Lower leg skin (tissue), 4 donors: ENCODE data around the gene CRYBG2. TPM values are rescaled to one million over a fixed set of nuclear protein-coding genes. Genes with fewer than 3 reads are reported as not detected.

Experiments
- DNase-seq, 2 donors: peaks; one replicate each; pipeline ENCODE4 v3.0.0-alpha.2; 2019; ENCODE audit warnings: low spot score in 2 of 2
- H3K4me3 ChIP-seq: fragments of 200-600 bp; sonication (generic); 2 replicates; pipeline ENCODE4 v1.5.1; 2017; ENCODE audit warnings: mild to moderate bottlenecking, low read depth; ENCODE audit not compliant: poor library complexity, severe bottlenecking
- POLR2A ChIP-seq, 2 donors: fragments of 450-650 bp; IDR thresholded peaks; one replicate each; pipeline ENCODE4 v1.6.1; 2016 to 2017; ENCODE audit warnings: antibody characterized with exemption in 2 of 2, mild to moderate bottlenecking in 1 of 2, moderate library complexity in 1 of 2
- WGBS, 2 donors: methylation state at CpG; one replicate each; pipeline ENCODE4 v1.1.5; 2018; 5-methylcytosine and 5-hydroxymethylcytosine counted together
- intact Hi-C: fragments of 100-400 bp; cut with DNase I; formaldehyde crosslinking; loops from one replicate; pipeline ENCODE4 v1.15.0; 2023; ENCODE audit warnings: low total_unique reads
- total RNA-seq, 4 donors: library from RNA; depleted of rRNA; stranded (reverse); fragments of >200 nt; gene quantifications; one replicate each; pipeline ENCODE4 v1.1.0, GENCODE V29; 2016
- TF ChIP-seq, protein P1 (sequence below), 3 donors: fragments of 450-650 bp; IDR thresholded peaks; one replicate each; pipeline ENCODE4 v1.5.1; 2016; ENCODE audit warnings: antibody characterized with exemption in 3 of 3, mild to moderate bottlenecking in 3 of 3, moderate library complexity in 2 of 3

Gene CRYBG2
- total RNA-seq, 4 donors from 2014 or later, result 52.3 to 104 (median 56.9) TPM

- intact Hi-C loops, result no loop called here
- WGBS, 2 donors, result 82 to 93% methylated on average over 4 of the region's 4 CpGs
- no peak overlapping the region for H3K4me3 ChIP-seq
- DNase-seq, result no peak
- TF ChIP-seq, protein P1, sequence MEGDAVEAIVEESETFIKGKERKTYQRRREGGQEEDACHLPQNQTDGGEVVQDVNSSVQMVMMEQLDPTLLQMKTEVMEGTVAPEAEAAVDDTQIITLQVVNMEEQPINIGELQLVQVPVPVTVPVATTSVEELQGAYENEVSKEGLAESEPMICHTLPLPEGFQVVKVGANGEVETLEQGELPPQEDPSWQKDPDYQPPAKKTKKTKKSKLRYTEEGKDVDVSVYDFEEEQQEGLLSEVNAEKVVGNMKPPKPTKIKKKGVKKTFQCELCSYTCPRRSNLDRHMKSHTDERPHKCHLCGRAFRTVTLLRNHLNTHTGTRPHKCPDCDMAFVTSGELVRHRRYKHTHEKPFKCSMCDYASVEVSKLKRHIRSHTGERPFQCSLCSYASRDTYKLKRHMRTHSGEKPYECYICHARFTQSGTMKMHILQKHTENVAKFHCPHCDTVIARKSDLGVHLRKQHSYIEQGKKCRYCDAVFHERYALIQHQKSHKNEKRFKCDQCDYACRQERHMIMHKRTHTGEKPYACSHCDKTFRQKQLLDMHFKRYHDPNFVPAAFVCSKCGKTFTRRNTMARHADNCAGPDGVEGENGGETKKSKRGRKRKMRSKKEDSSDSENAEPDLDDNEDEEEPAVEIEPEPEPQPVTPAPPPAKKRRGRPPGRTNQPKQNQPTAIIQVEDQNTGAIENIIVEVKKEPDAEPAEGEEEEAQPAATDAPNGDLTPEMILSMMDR (IDR thresholded peaks at IDR 0.05), result no peak
- no peak for TF ChIP-seq POLR2A (IDR thresholded peaks at IDR 0.05)
Measured at GRCh38 chr1:26291939-26292338, 62.0 kb downstream of the CRYBG2 start.

DNA sequence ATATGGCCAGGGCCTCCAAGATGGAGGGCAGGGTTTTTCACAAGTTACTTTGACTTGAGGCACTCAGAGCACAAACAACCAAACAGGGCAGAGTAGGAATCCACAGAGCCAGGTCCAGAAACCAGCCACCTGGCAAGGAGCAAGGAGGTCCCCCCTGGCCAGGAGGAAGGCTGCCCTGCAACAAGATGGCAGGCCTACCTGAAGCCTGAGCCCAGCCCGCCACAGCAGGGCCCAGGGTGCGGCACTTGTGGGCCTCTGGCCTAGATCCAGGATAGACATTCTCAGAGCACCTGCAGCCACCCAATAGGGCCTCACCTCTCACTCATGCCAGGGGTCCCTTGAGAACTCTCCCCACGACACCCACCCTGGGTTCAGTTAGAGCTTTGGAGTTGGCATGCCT is 62.5 kb downstream of the CRYBG2 start:
- intact Hi-C loops, result no loop called here
- TF ChIP-seq, protein P1 (IDR thresholded peaks at IDR 0.05), result no peak
- TF ChIP-seq POLR2A (IDR thresholded peaks at IDR 0.05), result no peak

DNA sequence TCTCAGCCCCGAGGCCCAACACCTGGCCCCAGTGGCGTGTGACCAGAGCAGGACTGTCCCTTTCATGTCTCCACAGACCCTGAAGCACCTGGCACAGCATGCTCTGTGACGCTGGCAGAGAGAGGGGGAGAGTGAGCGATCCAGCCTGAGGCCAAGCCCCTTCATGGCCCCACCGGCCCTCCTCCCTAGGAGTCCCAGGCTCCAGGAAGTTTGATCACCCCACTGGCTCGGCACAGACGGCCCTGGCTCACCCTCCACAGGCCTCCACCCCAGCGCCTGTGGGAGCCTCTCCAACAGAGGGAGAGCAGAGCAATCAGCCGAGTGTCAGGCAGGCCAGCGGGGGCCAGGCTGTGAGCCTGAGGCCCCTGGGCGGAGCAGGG is 63.1 kb downstream of the CRYBG2 start:
- 53 to 54% methylated on average over 9 to 11 of the region's 11 CpGs for WGBS, 2 donors
- DNase-seq, result no peak
- H3K4me3 ChIP-seq, result no peak overlapping the region
- TF ChIP-seq, protein P1 (IDR thresholded peaks at IDR 0.05), result no peak
- TF ChIP-seq POLR2A (IDR thresholded peaks at IDR 0.05), result no peak
- intact Hi-C loops, result no loop called here

More for the DNA sequence above, 62.5 kb downstream of the CRYBG2 start:
- DNase-seq, result no peak
- WGBS, 2 donors, result 84 to 94% methylated on average over 3 of the region's 3 CpGs
- H3K4me3 ChIP-seq, result no peak overlapping the region

GRCh38 chr1:26290122-26290881 is 63.6 kb downstream of the CRYBG2 start:
- DNase-seq, result no peak
- WGBS, 2 donors, result 72 to 77% methylated on average over 11 of the region's 11 CpGs
- TF ChIP-seq, protein P1 (IDR thresholded peaks at IDR 0.05), result no peak
- TF ChIP-seq POLR2A (IDR thresholded peaks at IDR 0.05), result no peak
- no peak overlapping the region for H3K4me3 ChIP-seq
- intact Hi-C loops, result no loop called here

DNA sequence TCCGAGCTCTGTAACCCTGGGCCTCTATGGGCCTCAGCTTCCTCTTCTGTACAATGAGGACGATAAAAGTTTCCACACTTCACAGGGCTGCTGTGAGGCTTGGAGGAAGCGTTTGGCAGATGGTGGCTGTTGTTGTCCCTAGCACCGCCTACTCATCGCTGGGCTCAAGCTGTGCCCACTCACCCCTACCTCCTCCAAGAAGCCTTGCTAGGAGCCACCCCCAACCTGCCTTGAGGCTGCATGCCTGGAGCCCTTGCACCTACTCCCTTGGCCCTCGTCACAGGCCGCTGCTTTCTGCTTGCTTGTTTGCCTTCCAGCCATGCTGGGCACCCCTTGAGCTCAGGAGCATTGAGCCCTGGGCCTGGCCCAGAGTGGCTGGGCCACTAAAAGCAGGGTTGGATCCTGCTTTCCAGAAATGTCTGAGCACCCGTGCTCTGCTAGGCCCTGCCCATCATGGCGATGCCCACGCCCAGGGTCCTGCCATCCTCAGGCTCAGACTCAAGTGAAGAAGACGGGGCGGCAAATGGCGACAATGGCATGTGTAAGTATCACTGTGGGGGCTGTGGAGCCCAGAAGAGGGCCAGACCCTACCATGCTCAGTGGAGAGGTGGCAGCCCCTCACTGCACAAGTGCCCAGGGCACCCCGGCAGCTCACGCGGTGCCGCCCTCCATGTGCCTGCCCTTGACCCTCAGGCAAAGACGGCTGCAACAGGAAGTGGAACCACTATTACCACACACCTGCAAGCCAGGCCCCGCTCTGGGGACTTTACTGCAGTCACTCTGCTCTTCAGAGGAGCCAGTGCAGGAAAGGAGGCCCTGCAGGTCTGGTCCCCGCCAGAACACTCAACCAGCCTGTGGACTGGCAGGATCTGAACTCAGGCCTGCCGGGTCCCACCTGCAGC is 64.5 kb downstream of the CRYBG2 start:
- WGBS, 2 donors, result 83 to 88% methylated on average over 20 to 21 of the region's 21 CpGs
- TF ChIP-seq POLR2A (IDR thresholded peaks at IDR 0.05), result no peak
- TF ChIP-seq, protein P1 (IDR thresholded peaks at IDR 0.05), result no peak
- intact Hi-C loops, result loop anchor here (5.0 kb wide), 1 partner anchor 33 kb away; no protein-coding TSS in a partner anchor
- H3K4me3 ChIP-seq, result no peak overlapping the region
- DNase-seq, result no peak
